NCI-H2081 (cell line): ENCODE results near the gene SPRN.
"Not testable (repeated sequence)": the region's sequence is repeated elsewhere in the genome, so short reads cannot be mapped to it uniquely, and the experiment has no call there.

Experiments
- DNase-seq, 2 experiments: peaks; one replicate each; lab custom pipeline; 2025; lab: John Stamatoyannopoulos, UW

The SPRN gene

DNA sequence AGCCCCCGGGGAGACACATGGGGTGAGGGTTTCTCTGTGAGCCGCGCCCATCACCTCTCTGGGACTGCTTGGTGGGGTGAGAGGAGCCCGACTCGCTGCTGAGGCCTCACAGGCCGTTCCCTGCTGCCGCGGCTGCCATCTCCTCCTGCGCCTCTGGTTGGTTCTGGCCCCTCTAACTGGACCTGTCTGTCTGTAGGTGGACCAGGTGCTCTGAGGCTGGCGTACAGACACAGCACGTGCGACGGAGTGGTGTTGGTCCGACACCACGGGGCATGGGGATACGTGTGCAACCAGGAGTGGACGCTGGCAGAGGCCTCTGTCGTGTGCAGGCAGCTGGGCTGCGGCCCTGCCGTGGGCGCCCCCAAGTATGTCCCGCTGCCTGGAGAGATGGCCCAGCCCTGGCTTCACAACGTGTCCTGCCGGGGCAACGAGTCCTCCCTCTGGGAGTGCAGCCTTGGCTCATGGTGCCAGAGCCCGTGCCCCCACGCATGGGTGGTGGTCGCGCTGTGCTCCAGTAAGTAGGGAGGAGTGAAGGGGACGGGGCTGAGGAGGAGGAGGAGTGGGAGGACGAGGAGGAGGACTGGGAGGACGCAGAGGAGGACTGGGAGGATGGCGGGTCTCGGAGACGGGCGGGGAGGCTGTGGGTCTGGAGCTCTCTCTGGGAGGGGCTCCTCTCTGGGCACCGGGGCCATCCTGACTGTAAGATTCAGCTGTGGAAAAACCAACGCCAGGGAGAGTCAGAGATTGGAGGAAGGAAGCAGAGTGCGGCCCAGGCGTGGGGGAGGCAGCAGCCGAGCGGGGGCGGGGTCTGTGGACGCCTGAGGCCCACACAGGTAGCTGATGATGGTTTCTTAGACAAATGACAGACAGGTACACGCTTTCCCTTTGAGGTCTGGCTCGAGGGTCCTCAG is 31.9 kb upstream of the SPRN start:
- DNase-seq: no peak

DNA sequence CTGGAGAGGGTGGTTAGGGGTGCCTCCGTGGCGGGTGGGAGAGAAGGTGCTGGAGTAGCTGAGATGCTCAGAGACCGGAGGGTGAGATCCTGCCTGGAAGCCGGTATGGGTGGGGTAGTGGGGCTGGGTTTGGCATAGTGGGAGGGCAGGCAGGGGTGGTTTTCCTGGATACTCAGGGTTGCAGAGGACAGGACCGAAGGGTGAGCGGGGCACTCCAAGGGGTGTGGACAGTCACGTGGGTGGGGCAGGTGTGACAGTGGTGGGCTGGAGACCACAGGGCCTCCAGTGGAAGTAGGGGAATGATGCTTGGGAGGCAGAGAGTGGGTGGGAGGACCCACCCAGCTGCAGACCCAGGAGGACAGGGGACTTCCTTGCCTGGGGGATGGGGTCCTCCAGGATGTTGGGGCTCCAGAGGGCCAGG is 31.2 kb upstream of the SPRN start:
- no peak for DNase-seq

DNA sequence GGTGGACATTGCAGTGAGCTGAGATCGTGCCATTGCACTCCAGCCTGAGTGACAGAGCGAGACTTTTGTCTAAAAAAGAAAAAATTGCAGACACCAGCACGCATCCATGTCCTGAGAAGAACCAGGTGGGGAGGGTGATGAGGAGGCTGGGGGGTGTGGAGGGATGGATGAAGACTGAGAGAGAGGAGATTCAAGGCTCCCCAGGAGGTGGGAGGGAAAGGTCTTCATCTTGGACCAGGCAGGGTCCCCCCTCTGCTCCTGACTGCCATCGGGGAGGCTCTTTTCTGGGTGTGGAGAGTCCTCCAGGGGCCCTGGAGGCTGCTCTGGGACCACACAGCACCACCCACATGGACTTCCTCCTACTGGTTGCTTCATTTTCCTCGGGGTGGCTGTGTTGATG is 30.8 kb upstream of the SPRN start:
- no peak for DNase-seq

DNA sequence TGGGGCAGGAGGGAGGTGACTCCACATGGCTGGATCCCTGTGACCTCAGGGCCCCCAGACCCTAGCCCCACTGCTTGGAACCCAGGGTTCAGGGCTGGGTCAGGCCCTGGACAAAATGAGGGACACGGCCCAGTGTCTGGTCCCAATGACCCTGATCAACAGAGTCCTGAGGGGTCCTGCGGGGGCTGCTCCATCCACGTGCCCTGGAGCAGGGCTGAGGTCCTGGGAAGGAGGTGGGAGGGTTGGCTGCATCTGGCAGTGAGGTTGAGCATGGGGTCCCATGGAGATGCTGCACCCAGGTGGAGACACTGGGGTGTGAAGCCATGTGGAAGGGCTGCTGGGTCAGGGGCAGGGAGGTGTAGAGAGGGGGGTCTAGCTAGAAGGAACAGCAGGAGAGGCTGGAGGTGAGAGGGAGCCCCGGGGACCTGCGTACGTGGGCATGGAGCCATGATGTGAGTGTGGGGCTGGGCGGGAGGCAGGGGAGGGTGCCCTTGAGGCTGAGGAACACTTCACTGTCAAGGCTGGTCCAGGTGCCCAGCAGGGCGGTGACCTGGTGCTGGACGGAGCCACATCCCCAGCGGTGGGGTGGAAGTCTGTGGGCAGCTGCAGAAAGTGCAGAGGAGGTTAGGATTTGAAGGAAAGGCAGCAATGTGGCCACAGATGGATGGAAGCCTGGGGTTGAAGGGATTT is 29.9 kb upstream of the SPRN start:
- no peak for DNase-seq

DNA sequence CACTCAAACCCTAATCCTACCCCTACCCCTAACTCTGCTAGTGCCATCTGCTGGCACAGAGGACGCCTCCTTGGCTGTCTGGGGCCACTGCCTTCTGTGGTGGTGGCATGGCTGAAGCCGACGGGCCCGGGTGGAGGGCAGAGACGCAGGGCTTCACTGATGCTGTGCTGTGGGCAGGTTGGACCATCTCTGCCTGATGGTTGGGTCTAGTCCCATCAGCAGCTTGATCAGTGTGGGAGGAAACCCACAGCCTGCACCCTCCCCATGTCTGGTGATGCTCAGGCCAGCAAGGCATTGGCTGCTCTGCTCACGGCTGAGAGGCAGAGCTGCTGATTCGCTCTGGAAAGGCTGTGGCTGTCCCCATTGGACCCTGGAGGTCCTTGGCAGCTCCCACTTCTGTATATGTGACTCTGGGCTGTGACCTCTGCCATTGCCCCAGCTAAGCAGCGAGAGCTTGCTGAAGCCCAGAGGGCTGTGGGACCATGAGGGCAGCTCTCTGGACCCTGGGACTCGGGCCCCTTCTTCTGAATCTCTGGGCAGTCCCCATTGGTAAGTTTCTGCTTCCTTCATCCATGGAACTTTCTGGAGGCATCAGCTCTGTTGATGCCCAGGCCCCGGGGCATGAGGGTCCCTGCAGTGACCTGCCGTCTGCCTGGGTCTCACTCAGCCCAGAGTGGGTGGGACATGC is 29.2 kb upstream of the SPRN start, which contains the start of gene SCART1:
TSS of gene SCART1 (plus strand) at position 430 of the 688 bp plus-strand sequence. CDS start at position 483, 53 bp downstream.
- DNase-seq: no peak

DNA sequence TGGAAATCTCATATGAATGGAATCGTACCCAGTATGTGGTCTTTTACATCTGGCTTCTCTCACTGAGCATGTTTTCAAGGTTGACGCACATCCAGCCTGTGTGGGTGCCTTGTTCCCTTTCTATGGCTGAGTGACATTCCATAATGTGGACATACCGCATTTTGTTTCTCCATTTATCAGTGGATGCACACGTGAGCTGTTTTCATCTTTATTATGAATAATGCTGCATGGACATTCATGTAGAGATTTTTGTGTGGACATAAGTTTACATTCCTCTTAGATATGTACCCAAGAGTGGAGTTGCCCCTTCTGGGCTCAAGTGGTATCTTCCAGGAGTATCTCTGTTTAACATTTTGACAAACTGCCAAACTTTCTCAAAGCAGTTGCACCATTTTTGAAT is 28.0 kb upstream of the SPRN start:
- DNase-seq: no peak

DNA sequence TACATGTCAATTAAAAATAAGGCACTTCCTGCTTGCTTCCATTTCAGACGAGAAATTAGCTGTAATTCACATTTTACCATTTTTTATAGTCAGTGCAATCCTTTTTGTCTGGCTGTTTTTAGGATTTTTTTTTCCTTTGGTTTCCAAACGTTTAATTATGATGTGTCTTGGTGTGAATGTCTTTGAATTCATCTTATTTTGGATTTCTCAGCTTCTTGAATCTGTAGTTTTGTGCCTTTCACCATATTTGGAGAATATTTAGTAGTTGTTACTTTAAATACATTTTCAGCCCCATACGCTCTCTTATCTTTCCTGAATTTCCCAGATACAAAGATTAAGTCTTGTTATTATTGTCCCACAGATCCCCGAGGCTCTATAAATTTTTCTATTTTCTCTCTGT is 26.9 kb upstream of the SPRN start:
- DNase-seq: no peak

DNA sequence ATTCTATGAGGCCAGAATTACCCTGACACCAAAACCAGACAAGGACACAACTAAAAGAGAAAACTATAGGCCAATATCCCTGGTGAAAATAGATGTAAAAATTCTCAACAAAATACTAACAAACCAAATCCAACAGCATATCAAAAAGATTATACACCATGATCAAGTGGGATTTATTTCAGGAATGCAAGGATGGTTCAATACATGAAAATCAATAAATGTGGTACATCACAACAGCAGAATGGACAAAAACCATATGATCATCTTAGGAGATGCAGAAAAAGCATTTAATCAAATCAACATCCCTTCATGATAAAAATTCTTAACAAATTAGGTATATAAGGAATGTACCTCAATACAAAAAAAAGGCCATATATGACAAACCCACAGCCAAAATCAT is 23.7 kb upstream of the SPRN start:
- no peak for DNase-seq

DNA sequence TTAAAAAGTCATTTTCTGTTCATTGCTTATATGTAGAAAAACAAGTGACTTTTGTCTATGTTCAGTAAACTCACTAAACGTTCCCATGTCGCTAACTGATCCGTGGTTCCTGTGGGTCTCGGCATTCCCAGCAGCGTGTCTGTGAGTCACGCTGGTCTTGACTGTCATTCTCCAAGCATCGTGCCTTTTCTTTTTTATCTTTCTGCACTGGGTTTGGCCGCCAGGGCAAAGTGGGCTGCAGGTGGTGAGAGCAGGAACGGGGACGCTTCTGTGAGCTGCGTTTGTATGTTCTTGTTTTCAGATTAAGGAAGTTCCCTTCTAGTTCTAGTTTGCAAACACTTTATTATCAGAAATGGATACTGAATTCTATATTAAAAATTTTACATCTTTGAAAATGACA is 22.6 kb upstream of the SPRN start:
- DNase-seq: no peak

DNA sequence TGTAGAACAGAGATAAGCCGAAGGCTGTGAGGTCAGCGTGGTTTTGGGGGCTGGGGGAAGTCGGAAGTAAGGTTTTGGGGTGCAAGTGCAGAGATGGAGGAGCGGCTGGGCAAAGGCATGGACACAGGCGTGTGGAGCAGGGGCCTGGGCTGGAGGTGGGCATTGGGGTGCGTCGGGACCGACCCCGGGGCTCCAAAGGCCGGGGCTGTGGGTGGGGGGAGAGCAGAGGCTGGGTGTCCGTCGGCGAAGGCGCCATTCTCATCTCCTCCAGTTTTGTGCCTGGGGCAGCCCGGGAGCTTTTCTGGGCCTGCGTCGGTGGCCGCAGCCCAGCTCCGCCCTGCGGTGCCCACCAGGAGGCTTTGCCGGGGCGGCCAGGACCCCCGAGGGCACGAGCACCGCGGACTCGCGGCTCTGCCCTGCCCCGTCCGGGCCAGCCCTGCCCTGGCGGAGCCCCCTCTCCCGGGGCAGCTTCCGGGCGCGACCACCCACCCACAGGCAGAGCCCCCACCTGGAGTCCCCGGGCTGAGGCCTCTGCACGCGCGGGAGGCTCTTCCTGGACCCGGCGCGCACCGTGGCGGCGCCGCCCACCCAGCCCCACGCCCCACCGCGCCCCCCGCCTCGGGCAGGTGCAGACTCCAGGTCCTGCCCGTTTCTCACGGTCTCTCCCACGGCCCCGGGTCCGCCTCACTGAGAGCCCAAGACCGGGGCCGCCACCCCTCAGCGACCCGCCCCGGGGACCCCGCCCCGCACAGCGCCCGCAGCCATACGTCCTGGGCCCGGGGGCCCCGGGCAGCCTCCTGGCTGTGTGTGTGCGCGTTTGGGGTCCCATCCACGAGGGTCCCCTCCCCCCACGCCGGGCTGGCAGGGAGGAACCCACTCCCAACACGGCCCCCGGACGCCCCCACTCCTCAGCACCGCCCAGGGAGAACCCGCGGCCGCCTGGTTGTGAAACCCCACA is 21.6 kb upstream of the SPRN start:
- DNase-seq: no peak

DNA sequence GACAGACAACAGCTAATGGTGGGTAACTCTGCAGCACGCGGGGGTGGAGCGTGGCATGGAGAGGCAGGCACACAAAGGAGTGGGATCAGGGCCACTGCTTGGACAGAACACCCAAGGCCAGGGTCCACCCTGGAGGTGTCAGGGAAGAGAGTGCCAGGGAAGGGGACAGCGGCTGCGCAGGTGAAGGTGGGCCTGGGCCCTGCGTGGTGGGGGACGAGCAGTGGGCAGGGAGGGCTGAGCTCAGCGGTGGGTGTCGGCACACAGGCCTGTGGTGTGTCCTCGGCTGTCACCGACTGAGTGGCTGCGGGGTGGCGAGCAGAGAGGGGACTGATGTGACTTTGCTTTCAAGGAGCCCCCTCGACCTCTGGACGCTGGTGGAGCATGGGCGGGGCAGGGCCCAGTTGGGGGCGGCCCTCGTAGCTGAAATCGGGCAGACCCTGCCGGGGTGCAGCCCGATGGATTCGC is 20.9 kb upstream of the SPRN start:
- no peak for DNase-seq

DNA sequence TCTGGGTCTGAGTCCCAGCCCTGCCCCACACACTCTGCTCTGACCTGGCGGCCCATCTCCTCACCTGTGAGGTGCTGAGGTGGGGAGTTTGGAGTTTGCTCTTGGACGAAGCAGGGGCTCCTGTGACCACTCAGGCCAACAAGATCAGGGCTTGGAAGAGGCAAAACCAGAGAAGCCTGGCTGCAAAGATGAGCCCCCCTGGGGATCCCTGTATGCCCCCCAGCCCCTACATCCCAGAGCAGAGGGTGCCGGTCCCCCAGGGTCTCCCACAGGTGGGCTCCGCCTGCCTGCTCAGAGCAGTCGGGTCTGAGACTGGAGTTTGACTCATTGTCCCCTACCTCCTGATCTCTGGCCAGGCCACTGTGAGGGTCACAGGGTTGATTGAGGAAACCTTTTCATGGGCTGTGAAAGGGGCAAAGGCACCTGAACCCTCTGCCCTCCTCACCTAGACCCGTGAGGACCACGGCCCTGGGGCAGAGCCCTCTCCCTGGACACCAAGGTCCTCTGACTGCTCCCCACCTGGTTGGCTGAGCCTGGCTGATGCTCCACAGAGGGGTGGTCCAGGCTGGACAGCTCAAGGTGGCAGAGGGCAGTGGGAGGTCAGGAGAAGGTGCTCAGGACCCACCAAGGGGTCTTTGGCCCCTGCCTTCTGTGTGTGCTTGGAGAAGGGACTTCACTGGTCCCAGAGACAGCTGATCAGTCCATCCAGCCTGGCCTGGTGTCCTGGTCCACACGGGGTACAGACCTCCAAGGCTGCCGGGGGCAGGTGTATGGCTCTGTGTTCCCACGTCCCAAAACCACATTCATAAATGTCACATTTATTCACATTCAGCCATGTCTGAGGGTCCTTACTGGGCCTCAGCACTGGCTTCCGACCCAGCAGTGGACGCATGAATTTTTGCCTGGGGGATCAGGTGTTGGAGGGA is 20.2 kb upstream of the SPRN start:
- DNase-seq: no peak

DNA sequence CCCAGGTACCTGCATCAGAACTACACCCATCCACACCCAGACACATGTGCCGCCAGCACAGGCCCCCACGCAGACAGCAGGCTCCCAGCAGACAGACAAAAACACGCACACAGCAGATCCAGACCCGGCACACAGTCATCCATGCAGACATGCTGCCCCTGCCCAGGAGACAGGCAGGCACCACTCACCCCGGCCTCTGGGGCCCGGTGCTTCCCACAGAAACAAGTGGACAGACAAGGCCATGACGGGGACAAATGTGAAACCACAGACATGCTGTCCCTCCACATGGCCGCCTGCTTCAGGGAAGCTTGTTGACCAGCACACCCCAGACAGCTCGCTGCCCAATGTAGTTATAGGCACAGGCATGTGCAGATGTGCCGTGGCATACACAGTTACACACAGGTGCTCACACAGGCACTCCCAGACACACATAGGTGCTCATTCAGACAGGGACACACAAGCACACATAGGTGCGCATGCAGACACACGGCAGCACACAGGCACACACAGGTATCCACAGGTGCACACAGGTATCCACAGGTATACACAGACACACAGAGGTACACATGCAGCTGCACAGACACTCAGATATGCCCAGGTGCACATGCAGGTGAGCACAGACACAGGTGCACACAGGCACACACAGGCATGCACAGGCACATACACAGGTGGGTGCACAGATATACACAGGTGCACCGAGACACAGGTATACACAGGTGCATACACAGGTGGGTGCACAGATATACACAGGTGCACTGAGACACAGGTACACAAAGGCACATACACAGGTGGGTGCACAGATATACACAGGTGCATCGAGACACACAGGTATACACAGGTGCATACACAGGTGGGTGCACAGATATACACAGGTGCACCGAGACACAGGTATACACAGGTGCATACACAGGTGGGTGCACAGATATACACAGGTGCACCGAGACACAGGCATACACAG is 18.8 kb upstream of the SPRN start:
- DNase-seq: no peak

DNA sequence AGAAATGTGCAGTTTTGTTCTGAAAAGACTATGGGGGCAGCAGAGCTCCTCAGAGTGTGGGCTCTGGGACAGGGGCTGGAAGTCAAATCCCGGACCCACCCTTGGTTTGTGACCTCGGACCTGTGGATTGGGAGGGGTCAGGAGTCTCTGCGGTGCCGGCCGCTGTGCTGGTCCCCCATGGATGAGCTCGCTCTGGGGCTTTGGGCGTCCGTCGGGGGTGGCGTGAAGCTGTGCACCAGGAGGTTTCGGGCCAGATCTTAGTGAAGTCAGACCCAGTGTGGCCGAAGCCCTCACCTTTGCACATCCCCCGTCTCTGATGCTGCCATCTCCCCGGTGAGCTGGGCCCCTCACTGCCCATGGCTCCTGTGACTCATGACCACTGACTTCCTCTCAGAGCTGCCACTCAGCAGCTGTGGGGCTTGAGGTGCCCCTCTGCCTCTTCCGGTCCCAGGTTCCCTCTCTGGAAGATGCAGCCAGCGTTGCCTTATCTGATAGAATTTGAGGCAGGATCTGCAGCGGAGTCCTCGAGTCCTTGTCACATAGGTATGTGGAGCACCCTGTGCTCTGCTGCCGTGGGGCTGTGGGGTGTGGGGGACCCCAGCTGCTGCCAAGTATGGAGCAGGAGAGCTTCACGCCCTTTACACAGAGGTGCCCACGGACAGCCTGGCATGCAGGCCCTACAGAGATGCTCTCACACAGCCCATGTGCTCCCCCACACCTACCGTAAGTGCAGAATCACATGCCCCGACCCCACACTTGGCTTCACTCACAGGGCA is 18.0 kb upstream of the SPRN start:
- no peak for DNase-seq

DNA sequence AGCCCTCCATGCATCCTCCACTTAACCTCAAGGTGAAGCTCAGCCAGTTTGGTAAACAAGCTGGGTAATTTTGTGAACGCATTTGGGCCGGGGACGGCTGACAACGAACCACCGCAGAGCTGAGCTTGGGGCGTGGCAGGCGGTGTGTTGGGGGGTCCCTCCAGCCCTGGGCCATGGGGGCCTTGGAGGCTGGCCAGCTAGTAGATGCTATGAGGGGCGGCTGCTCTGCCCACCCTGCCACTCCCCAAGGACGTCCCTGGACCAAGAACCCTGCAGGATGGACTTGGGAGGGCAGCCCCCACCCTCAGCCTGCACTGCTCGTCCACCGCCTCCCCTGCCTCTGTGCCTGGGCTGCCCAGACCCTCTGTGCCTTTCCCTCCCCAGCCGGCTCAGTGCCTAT is 17.4 kb upstream of the SPRN start:
- no peak for DNase-seq

DNA sequence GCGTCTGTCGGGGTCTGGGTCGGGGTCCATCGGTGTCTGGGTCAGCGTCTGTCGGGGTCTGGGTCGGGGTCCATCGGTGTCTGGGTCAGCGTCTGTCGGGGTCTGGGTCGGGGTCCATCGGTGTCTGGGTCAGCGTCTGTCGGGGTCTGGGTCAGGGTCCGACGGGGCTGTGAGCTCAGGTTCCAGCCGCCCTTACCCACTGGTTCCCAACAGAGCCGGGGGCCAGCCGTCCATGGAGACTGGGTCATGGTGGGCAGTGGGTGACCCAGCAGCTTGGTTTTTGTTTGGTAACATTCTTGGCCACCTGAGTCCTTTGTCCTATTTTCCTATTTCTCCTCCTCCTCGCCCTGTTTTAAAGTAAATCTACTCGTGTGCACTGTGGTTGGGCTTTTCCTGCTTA is 16.9 kb upstream of the SPRN start:
- DNase-seq: not testable (repeated sequence)

DNA sequence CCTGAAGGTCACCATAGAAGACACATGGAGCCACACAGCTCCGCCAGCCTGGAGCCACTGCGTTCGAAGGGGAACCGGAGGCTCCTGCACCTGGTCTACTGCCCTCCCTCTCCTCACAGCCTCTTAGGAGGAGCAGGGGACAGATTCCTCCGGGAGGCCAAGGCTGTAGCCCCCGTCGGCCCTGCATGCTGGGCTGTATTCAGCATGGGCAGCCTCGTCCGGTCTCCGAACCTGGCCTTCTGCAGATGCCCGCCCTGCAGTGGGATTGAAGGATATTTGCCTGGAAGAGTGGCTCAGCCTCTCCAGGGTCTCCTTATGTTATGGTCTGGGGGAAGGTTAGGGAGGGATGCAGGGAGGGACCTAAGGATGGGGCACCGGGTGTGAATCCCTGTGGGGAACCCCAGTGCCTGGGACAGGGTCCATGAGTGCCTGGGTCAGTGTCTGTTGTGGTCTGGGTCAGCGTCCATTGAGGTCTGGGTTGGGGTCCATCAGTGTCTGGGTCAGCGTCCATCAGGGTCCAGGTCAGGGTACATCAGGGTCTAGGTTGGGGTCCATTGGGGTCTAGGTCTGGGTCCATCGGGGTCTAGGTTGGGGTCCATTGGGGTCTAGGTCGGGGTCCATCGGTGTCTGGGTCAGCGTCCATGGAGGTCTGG is 16.3 kb upstream of the SPRN start:
- no peak for DNase-seq
